Ovary (tissue), 9 donors: ENCODE data around the gene OTC. TPM values are rescaled to one million over a fixed set of nuclear protein-coding genes. Genes with fewer than 3 reads are reported as not detected.
A peak's percentile ranks its signal among the peaks of the same experiment; 100 is the strongest.

Experiments
- DNase-seq, 5 donors: peaks; one replicate each; pipeline ENCODE4 v3.0.0-alpha.2; 2019 to 2020
- H3K27ac ChIP-seq, 2 donors: fragments of 200-600 bp; one replicate each; pipeline versions ENCODE4 v1.5.1 to v1.8.0; 2019 to 2022
- H3K27me3 ChIP-seq: fragments of 200-600 bp; one replicate; pipeline ENCODE4 v1.8.0; 2022
- H3K36me3 ChIP-seq: fragments of 200-600 bp; sonication (generic); one replicate; pipeline ENCODE4 v1.5.1; 2019
- H3K4me1 ChIP-seq: one replicate; pipeline ENCODE4 v1.8.1; 2013; ENCODE audit warnings: mild to moderate bottlenecking, moderate library complexity; ENCODE audit not compliant: insufficient read depth
- H3K4me3 ChIP-seq: fragments of 200-600 bp; sonication (generic); one replicate; pipeline ENCODE4 v1.5.1; 2017
- H3K9me3 ChIP-seq, 2 donors: fragments of 200-600 bp in 1 of 2; sonication (generic) in 1 of 2; one replicate each; pipeline versions ENCODE4 v1.5.1 to v1.8.1; 2013 to 2019; ENCODE audit warnings: mild to moderate bottlenecking in 1 of 2, moderate library complexity in 1 of 2
- CTCF ChIP-seq, 3 donors: fragments of 450-650 bp in 2 of 3; fragments of 200-600 bp in 1 of 3; IDR thresholded peaks; one replicate each; pipeline versions ENCODE4 v1.5.1 to v1.8.0; 2016 to 2022; ENCODE audit warnings: antibody characterized with exemption in 3 of 3, mild to moderate bottlenecking in 1 of 3
- EP300 ChIP-seq: sonication (generic); formaldehyde crosslinking; IDR thresholded peaks from one replicate; pipeline ENCODE4 v1.6.1; 2017; ENCODE audit warnings: antibody characterized with exemption
- POLR2A ChIP-seq: fragments of 450-650 bp; IDR thresholded peaks from one replicate; pipeline ENCODE4 v1.6.1; 2017; ENCODE audit warnings: antibody characterized with exemption, mild to moderate bottlenecking, moderate library complexity
- WGBS, 3 donors: extraction: QIAGEN DNeasy Blood & Tissue Kit in 1 of 3; methylation state at CpG; one replicate each; pipeline versions ENCODE4 v1.1.5 to v1.1.7; 2013 to 2017; 5-methylcytosine and 5-hydroxymethylcytosine counted together
- intact Hi-C, 4 donors: fragments of 100-400 bp; cut with DNase I; formaldehyde crosslinking; loops; one replicate each; pipeline versions ENCODE4 v1.11.0 to v1.15.1; 2022 to 2023
- polyA plus RNA-seq, 2 donors: library from polyadenylated mRNA; stranded (reverse); fragments of 200-250 nt in 1 of 2; fragments of 350-450 nt in 1 of 2; fragmentation: Illumina TruSeq in 1 of 2; extraction: RNeasy Lipid Tissue Mini Kit (QIAGEN cat#74804) in 1 of 2; gene quantifications; one replicate each; pipeline ENCODE4 v1.2.3, GENCODE V29; 2013 to 2014
- total RNA-seq, 7 donors: library from RNA; depleted of rRNA in 2 of 7; stranded (reverse); fragments of >200 nt in 2 of 7; fragmentation: NEBNext Ultra II Directional in 3 of 7; extraction: Animal tissue kit (Norgen Biotek cat#: 25700) in 3 of 7; gene quantifications; one replicate each; pipeline versions ENCODE4 v1.1.0 to v1.2.4, GENCODE V29; 2016 to 2023
- donor health status: DM: no; HTN: no; CAD: no; lungs with moderate emphysema.
- donor health status: DM: no; HTN: no; CAD: no.
- donor health status: Bipolar disorder and iron deficiency.
- donor health status: DM: yes; HTN: yes; CAD: no.
- donor health status: DM: no; HTN: no; CAD: no.
- donor health status: DM: yes; HTN: yes; CAD: no.

Gene OTC
- total and polyA plus RNA-seq, 9 donors = 0.18 to 2.2 (median 0.34) TPM; not detected in 4

- 24 to 28% (median 28%) methylated on average over 4 of the region's 4 CpGs for WGBS, 3 donors
- peak overlapping the region in 1 of 2 donors; percentile 68 for H3K27ac ChIP-seq
- DNase-seq = no peak
- no peaks in the 10 kb centered on the region for H3K36me3 ChIP-seq
- H3K27me3 ChIP-seq = no peaks in the 10 kb centered on the region
- TF ChIP-seq EP300 (no peak), CTCF (IDR thresholded peaks at IDR 0.05) (peak in 1 of 3 donors; percentile 12), POLR2A (no peak)
- H3K4me3 ChIP-seq = peak overlapping the region; percentile 62
- intact Hi-C loops = no loop called here
- H3K9me3 ChIP-seq = no peaks in the 10 kb centered on the region
- no peaks in the 10 kb centered on the region for H3K4me1 ChIP-seq
These were observed 24.7 kb upstream of the OTC start for GRCh38 chrX:38327775-38328081.

- Histone ChIP-seq H3K27ac (no peak overlapping the region), H3K4me1 (no peaks in the 10 kb centered on the region), H3K36me3 (no peaks in the 10 kb centered on the region), H3K4me3 (no peak overlapping the region), H3K9me3 (no peaks in the 10 kb centered on the region), H3K27me3 (no peaks in the 10 kb centered on the region)
- no peak for DNase-seq
- intact Hi-C loops = no loop called here
- TF ChIP-seq POLR2A (no peak), EP300 (no peak)
These were observed 19.9 kb upstream of the OTC start for GRCh38 chrX:38332505-38332904.

GRCh38 chrX:38335382-38335781 lies 17.0 kb upstream of the OTC start:
- no peak for DNase-seq
- Histone ChIP-seq H3K4me3 (no peak overlapping the region), H3K27me3 (no peaks in the 10 kb centered on the region), H3K27ac (no peak overlapping the region), H3K4me1 (no peaks in the 10 kb centered on the region), H3K9me3 (no peaks in the 10 kb centered on the region), H3K36me3 (no peaks in the 10 kb centered on the region)
- no peak for TF ChIP-seq EP300
- no peak for TF ChIP-seq POLR2A
- TF ChIP-seq CTCF (IDR thresholded peaks at IDR 0.05) = no peak
- intact Hi-C loops = no loop called here

GRCh38 chrX:38336538-38337240 lies 15.7 kb upstream of the OTC start:
- Histone ChIP-seq H3K4me3 (no peak overlapping the region), H3K9me3 (no peaks in the 10 kb centered on the region), H3K4me1 (no peaks in the 10 kb centered on the region), H3K36me3 (no peaks in the 10 kb centered on the region), H3K27me3 (no peaks in the 10 kb centered on the region), H3K27ac (no peak overlapping the region)
- WGBS, 3 donors = 69 to 70% (median 69%) methylated on average over 5 of the region's 5 CpGs
- TF ChIP-seq POLR2A (no peak), CTCF (IDR thresholded peaks at IDR 0.05) (no peak), EP300 (no peak)
- DNase-seq = no peak
- intact Hi-C loops = no loop called here

GRCh38 chrX:38341442-38341841 lies 11.0 kb upstream of the OTC start:
- H3K4me1 ChIP-seq = no peaks in the 10 kb centered on the region
- intact Hi-C loops = no loop called here
- TF ChIP-seq CTCF (IDR thresholded peaks at IDR 0.05) (no peak), POLR2A (no peak), EP300 (no peak)
- no peak for DNase-seq
- H3K4me3 ChIP-seq = no peak overlapping the region
- no peaks in the 10 kb centered on the region for H3K27me3 ChIP-seq
- no peak overlapping the region for H3K27ac ChIP-seq
- H3K9me3 ChIP-seq = no peaks in the 10 kb centered on the region
- H3K36me3 ChIP-seq = no peaks in the 10 kb centered on the region
- 71 to 75% (median 72%) methylated on average over 3 of the region's 3 CpGs for WGBS, 3 donors
